Uterus (tissue), 2 donors: ENCODE results near the gene DEPDC1.

Experiments
- CTCF ChIP-seq, 4 experiments: fragments of 200-600 bp in 2 of 4; fragments of 450-650 bp in 2 of 4; sonication (generic) in 2 of 4; IDR thresholded peaks; one replicate each; pipeline ENCODE4 v1.5.1; 2016 to 2019; ENCODE audit warnings: antibody characterized with exemption in 4 of 4, mild to moderate bottlenecking in 2 of 4, moderate library complexity in 1 of 4
- POLR2A ChIP-seq, 2 donors: fragments of 450-650 bp; IDR thresholded peaks; one replicate each; pipeline ENCODE4 v1.6.1; 2016; ENCODE audit warnings: antibody characterized with exemption in 2 of 2, mild to moderate bottlenecking in 1 of 2, moderate library complexity in 1 of 2

- TF ChIP-seq CTCF (IDR thresholded peaks at IDR 0.05) (no peak), POLR2A (IDR thresholded peaks at IDR 0.05) (no peak)
Observed at GRCh38 chr1:68460935-68461334, 35.9 kb downstream of the DEPDC1 start.
